Gastroesophageal sphincter (tissue), 3 donors: Measurements from ENCODE around the gene U2AF1L4.

Experiments used
- CTCF ChIP-seq, 4 experiments: fragments of 200-600 bp in 2 of 4; fragments of 450-650 bp in 2 of 4; sonication (generic) in 1 of 4; IDR thresholded peaks; one replicate each; pipeline ENCODE4 v1.5.1; 2017 to 2019; ENCODE audit warnings: antibody characterized with exemption in 4 of 4, mild to moderate bottlenecking in 2 of 4, moderate library complexity in 2 of 4
- POLR2A ChIP-seq, 2 donors: fragments of 450-650 bp; IDR thresholded peaks; one replicate each; pipeline ENCODE4 v1.6.1; 2017; ENCODE audit warnings: antibody characterized with exemption in 2 of 2, mild to moderate bottlenecking in 2 of 2, moderate library complexity in 1 of 2
- POLR2AphosphoS5 ChIP-seq: sonication (generic); formaldehyde crosslinking; IDR thresholded peaks from one replicate; pipeline ENCODE4 v1.6.1; 2017; ENCODE audit warnings: antibody characterized with exemption

- TF ChIP-seq CTCF (IDR thresholded peaks at IDR 0.05) (no peak), POLR2A (IDR thresholded peaks at IDR 0.05) (no peak), POLR2AphosphoS5 (no peak)
Observed at GRCh38 chr19:35753634-35754369, 8.6 kb upstream of the U2AF1L4 start.
